ENCODE results near the gene TOP1. TPM values are rescaled to one million over a fixed set of nuclear protein-coding genes. Genes with fewer than 3 reads are reported as not detected.

The TOP1 gene
- total and polyA plus RNA-seq, 2 of the 4 experiments (the other 2 are of a cell fraction), result 14.0 to 21.5 TPM

- no peak overlapping the region for H3K18ac ChIP-seq (ENCODE audit: low read depth, low read length)
- H2BK120ac ChIP-seq (ENCODE audit: low read depth, low read length), result no peak overlapping the region
- H3K23ac ChIP-seq (ENCODE audit: low read depth, low read length), result no peak overlapping the region
- no peak overlapping the region for H3K27ac ChIP-seq (ENCODE audit: insufficient read depth, low read length)
- H2BK15ac ChIP-seq (ENCODE audit: low read depth, low read length), result no peak overlapping the region
- no peak overlapping the region for H4K91ac ChIP-seq (ENCODE audit: insufficient read depth, low read depth, low read length)
- H2AK5ac ChIP-seq (ENCODE audit: low read depth, low read length), result no peak overlapping the region
- H4K5ac ChIP-seq (ENCODE audit: low read depth, low read length), result no peak overlapping the region
- BruUV-seq (replicated peaks), result no TSS peak
- intact Hi-C loops (cut with micrococcal nuclease) (no loop called here), in situ Hi-C loops (cut with MboI; ENCODE audit: low sequenced_read_pairs) (no loop called here), dilution Hi-C loops (cut with HindIII; ENCODE audit: low sequenced_read_pairs, unreplicated experiment) (no loop called here)
- H4K8ac ChIP-seq (ENCODE audit: low read depth in 2 of 2, low read length in 2 of 2), result no peak overlapping the region
- no peak overlapping the region for H3K4ac ChIP-seq (ENCODE audit: low read depth, low read length)
- no peak for TF ChIP-seq CHD1 (IDR thresholded peaks at IDR 0.05; ENCODE audit: low read depth, low read length)
- TF ChIP-seq MAZ (IDR thresholded peaks at IDR 0.05; ENCODE audit: borderline replicate concordance, low read depth, low read length), result no peak
- no peak for TF ChIP-seq BHLHE40 (IDR thresholded peaks at IDR 0.05; ENCODE audit: low read depth, low read length)
- peak; percentile 91 for TF ChIP-seq MAFK (IDR thresholded peaks at IDR 0.05; ENCODE audit: low read depth, low read length)
- TF ChIP-seq CTCF (conservative IDR thresholded peaks at IDR 0.05; ENCODE audit: low read depth, low read length), result no peak
- no peak overlapping the region for H3K9ac ChIP-seq (ENCODE audit: low read depth, low read length)
- peaks cover 84% of the 10 kb centered on the region for H4K20me1 ChIP-seq (ENCODE audit: insufficient read depth, low read length)
- ChIA-PET POLR2A (ENCODE audit: unreplicated experiment) (no interaction called here), CTCF (interaction anchor here (1.4 kb wide), 1 partner anchor 13 kb away, joined by 5 read pairs; no protein-coding TSS in a partner anchor)
- no peak overlapping the region for H3K14ac ChIP-seq (replicated peaks; ENCODE audit: low read depth, low read length)
- no peak overlapping the region for H3K4me3 ChIP-seq (ENCODE audit: insufficient read depth, low read depth, low read length)
- no peak overlapping the region for H2BK20ac ChIP-seq (ENCODE audit: low read depth, low read length)
- H3K36me3 ChIP-seq (ENCODE audit: control insufficient read depth, insufficient read depth, low read length), result peaks cover 5% of the 10 kb centered on the region
- H3K9me3 ChIP-seq (ENCODE audit: control insufficient read depth, insufficient read depth, low read length), result no peaks in the 10 kb centered on the region
- no peaks in the 10 kb centered on the region for H3K27me3 ChIP-seq (ENCODE audit: control insufficient read depth, insufficient read depth, low read length)
- peaks cover 12% of the 10 kb centered on the region for H3K9me1 ChIP-seq (ENCODE audit: insufficient read depth, low read length)
- no peak for DNase-seq
- no peak overlapping the region for H2BK5ac ChIP-seq (ENCODE audit: low read depth, low read length, poor library complexity, severe bottlenecking)
- H2AK9ac ChIP-seq (replicated peaks; ENCODE audit: low read depth, low read length, poor library complexity), result no peak overlapping the region
- no peak overlapping the region for H3K56ac ChIP-seq (ENCODE audit: extremely low read depth, insufficient read depth, low read length)
- H3K4me1 ChIP-seq (ENCODE audit: control insufficient read depth, insufficient read depth, low read length), result peaks cover 12% of the 10 kb centered on the region
- no CpG with 5 or more reads among the region's 2 CpGs for WGBS, 2 experiments (ENCODE audit: extremely low coverage in 2 of 2, insufficient read length in 1 of 2)
- no peak overlapping the region for H3K4me2 ChIP-seq (ENCODE audit: low read depth, low read length)
- peaks cover 0 to 58% of the 10 kb centered on the region in 2 experiments; a peak in 2 of 4 replicates for H3K79me1 ChIP-seq (ENCODE audit: low read depth in 1 of 2, low read length in 2 of 2)
- no peak overlapping the region for H2AFZ ChIP-seq (replicated peaks; ENCODE audit: low read length, poor library complexity)
- no peak for ATAC-seq (ENCODE audit: low read depth)
These were observed 8.6 kb downstream of the TOP1 start for GRCh38 chr20:41037179-41037578.
